HG03060 (cell line): ENCODE measurements around the gene CBLN3.
"Not testable (repeated sequence)": the region's sequence is repeated elsewhere in the genome, so short reads cannot be mapped to it uniquely, and the experiment has no call there.

Experiments used
- ATAC-seq: cut with Tn5 transposase; IDR thresholded peaks from one replicate; pipeline ENCODE4 v1.9.1; 2021; ENCODE audit warnings: low read depth, moderate number of reproducible peaks; ENCODE audit not compliant: unreplicated experiment

Gene CBLN3

GRCh38 chr14:24429395-24430142 is at the start of gene CBLN3, which contains the start of gene KHNYN:
CBLN3 (minus strand) TSS chr14:24429668; CDS start chr14:24429054, 614 bp downstream.
KHNYN (plus strand) TSS chr14:24429954; CDS start chr14:24430731, 777 bp downstream.
- peak; percentile 63 for ATAC-seq

- no peak for ATAC-seq
Observed at GRCh38 chr14:24475261-24475660, 45.8 kb upstream of the CBLN3 start.

DNA sequence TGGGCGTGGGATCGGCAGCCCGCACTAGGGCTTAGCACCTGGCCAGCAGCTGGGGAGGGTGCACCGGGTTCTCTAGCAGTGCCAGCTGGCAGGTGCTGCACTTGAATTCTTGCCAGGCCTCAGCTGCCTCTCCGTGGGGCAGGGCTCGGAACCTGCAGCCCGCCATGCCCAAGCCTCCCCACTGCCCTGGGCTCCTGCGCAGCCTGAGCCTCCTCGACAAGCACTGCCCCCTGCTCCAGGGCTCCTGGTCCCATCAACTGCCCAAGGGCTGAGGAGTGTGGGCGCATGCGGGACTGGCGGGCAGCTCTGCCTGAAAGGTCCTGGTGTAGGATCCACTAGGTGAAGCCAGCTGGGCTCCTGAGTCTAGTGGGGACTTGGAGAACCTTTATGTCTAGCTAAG is 43.7 kb upstream of the CBLN3 start:
- ATAC-seq = no peak

GRCh38 chr14:24470450-24470849 is 41.0 kb upstream of the CBLN3 start:
- not testable (repeated sequence) for ATAC-seq

- ATAC-seq = no peak
Observed at GRCh38 chr14:24465805-24466204, 36.3 kb upstream of the CBLN3 start.

- ATAC-seq = no peak
Observed at GRCh38 chr14:24465368-24465767, 35.9 kb upstream of the CBLN3 start.

DNA sequence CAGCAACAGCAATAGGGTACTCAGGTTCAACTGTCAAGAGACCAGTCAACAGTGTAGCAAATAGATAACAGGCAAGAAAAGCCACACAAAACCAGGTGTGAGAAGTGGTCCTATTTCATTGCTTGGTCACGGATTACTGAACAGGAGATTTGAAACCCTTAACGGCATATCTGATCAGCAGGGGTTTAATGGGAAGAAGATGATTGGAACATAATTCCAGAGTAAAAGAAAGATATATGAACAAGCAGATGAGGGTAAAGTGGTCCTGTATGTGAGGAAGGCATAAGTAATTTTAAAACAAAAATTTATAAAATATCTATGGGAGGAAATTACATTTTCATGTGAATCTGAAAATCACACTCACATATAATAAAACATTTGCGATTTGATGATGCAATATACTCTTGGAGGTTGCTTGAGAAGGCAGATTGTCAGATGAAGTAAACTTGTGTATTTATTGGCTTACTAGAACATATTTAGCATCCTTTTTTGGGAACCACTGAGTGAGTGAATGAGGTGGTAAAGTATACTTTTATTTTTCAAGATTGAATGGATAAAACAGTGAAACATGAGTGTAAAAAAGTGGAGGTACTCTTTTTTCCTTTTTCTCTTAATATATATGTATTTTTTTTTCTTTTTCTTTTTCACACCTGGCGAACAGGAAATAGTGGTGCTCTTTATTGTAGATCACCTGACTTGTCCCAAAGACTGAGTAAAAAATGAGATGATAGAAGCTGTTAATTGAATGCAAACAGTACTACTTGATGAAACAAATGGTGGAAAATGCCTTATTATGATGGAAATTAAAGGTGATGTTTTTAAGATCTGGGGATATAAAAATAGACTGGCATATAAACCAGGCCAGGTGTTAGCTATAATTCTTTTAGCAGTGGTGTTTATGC is 34.7 kb upstream of the CBLN3 start:
- ATAC-seq = no peak

- ATAC-seq = no peak
Observed at GRCh38 chr14:24463017-24463883, 33.8 kb upstream of the CBLN3 start.

GRCh38 chr14:24461336-24461735 is 31.9 kb upstream of the CBLN3 start:
- ATAC-seq = no peak

DNA sequence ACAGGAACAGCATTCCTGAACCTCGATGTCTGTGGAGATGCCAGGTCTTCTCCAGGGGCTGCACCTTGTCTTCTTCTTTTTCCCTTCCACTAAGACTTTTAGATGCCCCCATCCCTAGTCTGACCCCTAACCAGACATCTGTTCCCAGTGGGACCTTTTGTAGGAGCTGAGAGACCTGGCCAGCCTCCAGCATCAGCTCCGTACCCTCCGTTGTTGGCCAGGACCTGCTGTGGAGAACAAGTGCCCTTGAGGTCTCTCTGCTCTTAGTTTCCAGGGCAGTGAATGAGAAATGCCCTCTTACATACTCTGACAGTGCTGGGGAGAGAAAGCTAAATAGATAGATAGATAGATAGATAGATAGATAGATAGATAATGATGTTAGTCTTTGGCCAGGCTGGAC is 29.9 kb upstream of the CBLN3 start:
- ATAC-seq = no peak

DNA sequence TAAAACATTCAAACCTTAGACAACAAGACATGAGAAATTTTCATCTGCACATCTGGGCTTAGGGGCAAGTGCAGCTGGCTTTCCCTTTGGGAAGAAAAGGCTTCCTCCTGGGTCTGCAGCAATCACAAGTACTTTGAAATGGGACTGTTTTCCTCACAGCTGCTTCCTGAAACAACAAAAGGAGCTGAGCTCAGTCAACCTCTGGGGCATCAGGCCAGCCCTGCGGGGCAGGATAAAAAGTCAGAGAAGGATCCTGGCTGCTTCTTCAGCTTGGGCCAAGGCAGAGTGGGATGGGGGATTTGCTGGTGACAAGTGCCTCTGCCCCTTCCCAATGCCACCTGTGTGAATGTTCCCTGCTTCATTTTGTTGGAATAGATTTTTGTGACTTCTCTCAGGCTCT is 29.3 kb upstream of the CBLN3 start:
- ATAC-seq = no peak

DNA sequence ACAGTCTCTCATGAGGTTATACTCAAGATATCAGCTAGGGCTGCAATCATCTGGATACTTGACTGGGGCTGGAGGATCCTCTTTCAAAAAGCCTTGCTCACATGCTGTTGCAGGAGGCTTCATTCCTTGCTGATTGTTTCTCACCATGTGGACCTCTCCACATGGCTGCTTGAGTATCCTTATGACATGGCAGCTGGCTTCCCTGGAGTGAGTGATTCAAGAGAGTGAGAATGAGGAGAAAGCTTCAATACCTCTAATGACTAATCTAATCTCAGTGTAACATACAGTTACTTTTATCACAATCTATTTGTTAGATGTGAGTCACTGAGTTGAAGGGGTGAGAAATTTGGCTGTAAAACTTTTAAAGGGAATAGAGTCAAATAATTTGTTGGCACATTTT is 27.5 kb upstream of the CBLN3 start:
- no peak for ATAC-seq

DNA sequence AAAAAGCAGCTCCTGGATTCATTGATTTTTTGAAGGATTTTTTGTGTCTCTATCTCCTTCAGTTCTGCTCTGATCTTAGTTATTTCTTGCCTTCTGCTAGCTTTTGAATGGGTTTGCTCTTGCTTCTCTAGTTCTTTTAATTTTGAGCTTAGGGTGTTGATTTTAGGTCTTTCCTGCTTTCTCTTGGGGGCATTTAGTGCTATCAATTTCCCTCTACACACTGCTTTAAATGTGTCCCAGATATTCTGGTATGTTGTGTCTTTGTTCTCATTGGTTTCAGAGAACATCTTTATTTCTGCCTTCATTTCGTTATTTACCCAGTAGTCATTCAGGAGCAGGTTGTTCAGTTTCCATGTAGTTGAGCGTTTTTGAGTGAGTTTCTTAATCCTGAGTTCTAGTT is 21.4 kb upstream of the CBLN3 start:
- ATAC-seq = not testable (repeated sequence)

DNA sequence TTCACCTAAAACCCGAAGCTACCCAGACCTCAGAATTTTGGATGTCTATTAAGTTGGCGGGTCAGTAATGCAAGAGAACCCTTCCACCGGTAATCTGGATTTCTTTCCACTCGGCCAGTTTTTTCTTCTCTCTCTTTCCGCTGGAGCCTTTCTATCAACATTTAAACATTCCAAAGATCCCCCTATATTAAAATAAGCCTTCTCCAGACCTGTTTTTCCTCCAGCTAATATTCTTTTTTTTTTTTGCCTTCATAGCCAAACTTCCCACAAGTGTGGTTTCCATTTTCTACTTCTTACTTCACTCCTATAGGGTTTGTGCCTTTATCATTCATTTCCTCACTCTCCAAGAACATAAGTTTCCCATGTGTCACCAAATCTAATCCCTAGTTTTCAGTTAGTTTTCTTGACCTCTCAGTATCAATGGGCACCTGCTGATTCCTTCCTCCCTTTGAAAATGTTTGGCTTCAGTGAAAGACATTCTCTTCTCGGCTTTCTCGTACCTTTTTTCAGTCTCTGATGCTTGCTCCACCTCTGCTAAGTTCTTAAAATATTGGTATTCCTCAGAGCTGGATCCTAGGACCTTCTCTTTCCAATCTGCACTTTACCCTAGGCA is 13.7 kb upstream of the CBLN3 start:
- no peak for ATAC-seq

GRCh38 chr14:24442240-24443052 is 13.0 kb upstream of the CBLN3 start, which contains the start of gene SDR39U1:
SDR39U1 (minus strand) TSS chr14:24442776; CDS start chr14:24442769, 7 bp downstream.
- peak; percentile 92 for ATAC-seq

GRCh38 chr14:24441904-24442239 is 12.4 kb upstream of the CBLN3 start:
- no peak for ATAC-seq

DNA sequence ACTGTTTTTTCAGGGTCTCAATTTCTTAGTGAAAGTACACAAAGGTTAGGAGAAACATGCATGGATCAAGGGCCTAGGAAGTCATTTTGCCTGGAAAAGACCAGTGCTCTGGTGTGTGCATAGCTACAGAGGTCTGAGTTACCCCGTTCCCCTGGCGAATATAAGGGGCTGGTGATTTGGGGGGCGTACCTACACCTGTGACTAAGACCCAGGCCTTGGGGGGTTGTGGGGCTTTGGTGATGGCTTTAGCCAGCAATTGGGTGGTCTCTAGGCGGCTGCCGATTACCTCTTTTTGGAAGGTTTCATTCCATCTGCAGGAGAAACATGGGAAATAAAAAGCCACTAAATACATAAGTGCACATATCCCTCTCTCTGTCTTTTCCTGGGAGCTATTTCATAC is 12.0 kb upstream of the CBLN3 start:
- no peak for ATAC-seq

- no peak for ATAC-seq
Observed at GRCh38 chr14:24440606-24441399, 11.3 kb upstream of the CBLN3 start.
